SK-N-SH (cell line): ENCODE results near the gene ZNF664. TPM values are rescaled to one million over a fixed set of nuclear protein-coding genes. Genes with fewer than 3 reads are reported as not detected.

Source experiments
- CTCF ChIA-PET: fragments of 300-600, 350-600 bp; formaldehyde crosslinking; extraction: SDS; loops from one replicate; lab custom pipeline; 2021; lab: Yijun Ruan, JAX
- POLR2A ChIA-PET: fragments of 350-600 bp; sonication (Branson Sonifier 250); formaldehyde crosslinking; extraction: SDS; loops from one replicate; lab custom pipeline; 2020; ENCODE audit warnings: antibody characterized with exemption, inconsistent platforms; lab: Yijun Ruan, JAX
- DNase-seq: peaks from one replicate; pipeline ENCODE4 v3.0.0; 2012
- H2AFZ ChIP-seq: fragments of 200-600 bp; sonication (generic); 2 replicates; pipeline ENCODE4 v1.8.1; 2016; ENCODE audit warnings: antibody characterized with exemption, mild to moderate bottlenecking, low read depth
- H3F3A ChIP-seq: fragments of 200-600 bp; sonication (generic); replicated peaks from 2 replicates; pipeline ENCODE3; 2016; ENCODE audit warnings: antibody characterized with exemption, mild to moderate bottlenecking; ENCODE audit not compliant: insufficient read depth
- H3K27ac ChIP-seq, 2 experiments: fragments of 200-500 bp in 1 of 2; fragments of 200-600 bp in 1 of 2; sonication (Bioruptor generic) in 1 of 2; sonication (generic), shearing (Covaris generic) in 1 of 2; 2 replicates each; pipeline versions ENCODE4 v1.5.1 to v1.6.1; 2014 to 2016; ENCODE audit warnings: low read depth in 2 of 2, inconsistent platforms in 1 of 2, low read length in 1 of 2, mild to moderate bottlenecking in 1 of 2, mixed read lengths in 1 of 2
- H3K27me3 ChIP-seq: fragments of 200-600 bp; sonication (generic), shearing (Covaris generic); 2 replicates; pipeline ENCODE4 v1.6.1; 2016; ENCODE audit warnings: mixed run types; ENCODE audit not compliant: insufficient read depth
- H3K36me3 ChIP-seq, 2 experiments: fragments of 200-500 bp in 1 of 2; fragments of 200-600 bp in 1 of 2; sonication (Bioruptor generic) in 1 of 2; sonication (generic) in 1 of 2; replicated peaks in 1 of 2; 2 replicates each; pipeline versions ENCODE3 to v1.5.1; 2014 to 2016; ENCODE audit warnings: low read length in 1 of 2, mild to moderate bottlenecking in 1 of 2; ENCODE audit not compliant: insufficient read depth in 2 of 2, control insufficient read depth in 1 of 2
- H3K4me1 ChIP-seq, 2 experiments: fragments of 200-500 bp in 1 of 2; fragments of 200-600 bp in 1 of 2; sonication (Bioruptor generic) in 1 of 2; sonication (generic), shearing (Covaris generic) in 1 of 2; 2 replicates each; pipeline versions ENCODE4 v1.5.1 to v1.6.1; 2014 to 2016; ENCODE audit warnings: low read depth in 1 of 2, low read length in 1 of 2, mixed run types in 1 of 2; ENCODE audit not compliant: insufficient read depth in 2 of 2, control insufficient read depth in 1 of 2
- H3K4me2 ChIP-seq: fragments of 200-600 bp; sonication (generic), shearing (Covaris generic); 2 replicates; pipeline ENCODE4 v1.6.1; 2017; ENCODE audit warnings: mixed run types
- H3K4me3 ChIP-seq, 2 experiments: fragments of 200-500 bp in 1 of 2; fragments of 200-600 bp in 1 of 2; sonication (Bioruptor generic) in 1 of 2; sonication (generic), shearing (Covaris generic) in 1 of 2; 2 replicates each; pipeline versions ENCODE4 v1.5.1 to v1.8.1; 2014 to 2016; ENCODE audit warnings: low read depth in 2 of 2, inconsistent platforms in 1 of 2, low read length in 1 of 2, mild to moderate bottlenecking in 1 of 2, mixed read lengths in 1 of 2, moderate library complexity in 1 of 2
- H3K79me2 ChIP-seq: fragments of 200-600 bp; sonication (generic); 2 replicates; pipeline ENCODE4 v1.8.1; 2017; ENCODE audit warnings: mild to moderate bottlenecking; ENCODE audit not compliant: insufficient read depth
- H3K9ac ChIP-seq: fragments of 200-600 bp; sonication (generic); 2 replicates; pipeline ENCODE4 v1.6.1; 2017; ENCODE audit warnings: mixed run types
- H3K9me2 ChIP-seq: fragments of 200-600 bp; sonication (generic); 2 replicates; pipeline ENCODE4 v1.6.1; 2017; ENCODE audit warnings: mixed run types
- H3K9me3 ChIP-seq: fragments of 200-600 bp; sonication (generic); 2 replicates; pipeline ENCODE4 v1.6.1; 2017; ENCODE audit warnings: mixed run types, mild to moderate bottlenecking, moderate library complexity
- H4K20me1 ChIP-seq: fragments of 200-600 bp; sonication (generic); 2 replicates; pipeline ENCODE4 v1.6.1; 2017; ENCODE audit warnings: mild to moderate bottlenecking, mixed run types; ENCODE audit not compliant: insufficient read depth
- EZH2phosphoT487 ChIP-seq: fragments of 200-600 bp; sonication (generic); IDR thresholded peaks from 2 replicates; pipeline ENCODE4 v1.6.1; 2017; ENCODE audit warnings: low read depth, mixed run types, mild to moderate bottlenecking, antibody characterized with exemption, moderate library complexity, borderline replicate concordance
- FOXJ3 ChIP-seq: sonication (generic); formaldehyde crosslinking; IDR thresholded peaks from 2 replicates; pipeline ENCODE4 v1.5.1; 2020; ENCODE audit warnings: mild to moderate bottlenecking, missing genetic modification reagents
- FOXM1 ChIP-seq: IDR thresholded peaks from 2 replicates; pipeline ENCODE4 v1.4.0; 2012; ENCODE audit warnings: low read depth, mild to moderate bottlenecking
- GABPA ChIP-seq: IDR thresholded peaks from 2 replicates; pipeline ENCODE4 v1.4.0; 2012; ENCODE audit warnings: low read depth, mild to moderate bottlenecking
- GATA2 ChIP-seq: sonication (generic); formaldehyde crosslinking; IDR thresholded peaks from 2 replicates; pipeline ENCODE4 v1.5.0; 2020; ENCODE audit warnings: mild to moderate bottlenecking, missing genetic modification reagents
- MEF2A ChIP-seq: IDR thresholded peaks from 2 replicates; pipeline ENCODE4 v1.4.0; 2012; ENCODE audit warnings: low read depth, borderline replicate concordance
- MXI1 ChIP-seq: IDR thresholded peaks from 2 replicates; pipeline ENCODE4 v1.6.1; 2012; ENCODE audit warnings: mild to moderate bottlenecking, low read depth, low read length, improper control_type of control experiment
- NFIC ChIP-seq: IDR thresholded peaks from 2 replicates; pipeline ENCODE4 v1.4.0; 2012; ENCODE audit warnings: borderline replicate concordance
- POLR2AphosphoS5 ChIP-seq: IDR thresholded peaks from 2 replicates; pipeline ENCODE4 v1.6.1; 2012; ENCODE audit warnings: low read depth, low read length
- RAD21 ChIP-seq: IDR thresholded peaks from 2 replicates; pipeline ENCODE4 v1.6.1; 2012; ENCODE audit warnings: mild to moderate bottlenecking, low read length
- RXRA ChIP-seq: IDR thresholded peaks from 2 replicates; pipeline ENCODE4 v1.4.0; 2012; ENCODE audit warnings: low read depth, mild to moderate bottlenecking, borderline replicate concordance
- SIN3A ChIP-seq: IDR thresholded peaks from 2 replicates; pipeline ENCODE4 v1.6.1; 2012; ENCODE audit warnings: low read depth, mild to moderate bottlenecking, low read length, moderate library complexity, borderline replicate concordance
- SMC3 ChIP-seq: IDR thresholded peaks from 2 replicates; pipeline ENCODE4 v1.6.1; 2012; ENCODE audit warnings: low read depth, low read length, improper control_type of control experiment
- TAF1 ChIP-seq: IDR thresholded peaks from 2 replicates; pipeline ENCODE4 v1.6.1; 2012; ENCODE audit warnings: low read depth, mild to moderate bottlenecking, low read length, moderate library complexity, borderline replicate concordance
- YY1 ChIP-seq: IDR thresholded peaks from 2 replicates; pipeline ENCODE4 v1.4.0; 2012; ENCODE audit warnings: low read depth, mild to moderate bottlenecking
- WGBS: methylation state at CpG from one replicate; pipeline ENCODE4 v1.1.6; 2017; ENCODE audit warnings: low lambda C conversion rate; 5-methylcytosine and 5-hydroxymethylcytosine counted together
- polyA plus RNA-seq, 3 experiments: library from polyadenylated mRNA; depleted of rRNA; stranded (reverse); fragments of >200 nt; gene quantifications; 2 replicates each; pipeline ENCODE4 v1.2.3, GENCODE V29; 2012
- TF ChIP-seq, protein P1 (sequence below): IDR thresholded peaks from 2 replicates; pipeline ENCODE4 v1.4.0; 2012; ENCODE audit warnings: low read depth
- TF ChIP-seq, protein P2 (sequence below): IDR thresholded peaks from 2 replicates; pipeline ENCODE4 v1.4.0; 2012; ENCODE audit warnings: low read depth, borderline replicate concordance
- TF ChIP-seq, protein P3 (sequence below): fragments of 200-600 bp; sonication (generic); IDR thresholded peaks from 2 replicates; pipeline ENCODE4 v1.6.1; 2017; ENCODE audit warnings: antibody characterized with exemption, mild to moderate bottlenecking, moderate library complexity
- TF ChIP-seq, protein P4 (sequence below): fragments of 150-350 bp; IDR thresholded peaks from 2 replicates; pipeline ENCODE4 v1.6.1; 2017; ENCODE audit warnings: antibody characterized with exemption, low read length, low read depth, borderline replicate concordance

ZNF664 gene
- polyA plus RNA-seq, 1 of the 3 experiments (the other 2 are of a cell fraction): 34.9 TPM

DNA sequence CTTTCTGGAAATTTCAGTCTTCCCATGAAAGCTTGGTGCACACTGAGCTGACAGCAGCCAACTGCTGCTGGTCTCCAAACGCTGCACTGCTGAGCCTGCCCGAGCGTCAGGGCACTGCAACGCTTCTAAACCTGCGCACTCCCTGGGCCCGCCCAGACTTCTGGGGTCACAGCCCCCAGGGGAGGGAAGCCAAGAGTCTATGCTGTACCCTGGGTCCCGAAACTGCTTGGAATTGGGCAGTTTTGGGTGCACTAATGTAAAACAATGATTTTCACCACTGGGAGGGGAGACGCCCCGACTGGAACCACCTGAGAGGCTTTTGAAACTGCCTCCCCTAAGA, 32.4 kb upstream of the ZNF664 start:
- no peaks in the 10 kb centered on the region for H3K9me2 ChIP-seq
- H3K9ac ChIP-seq: no peak overlapping the region
- CTCF ChIA-PET: interaction anchor here (0.6 kb wide), 1 partner anchor 44 kb away, joined by 3 read pairs; no protein-coding TSS in a partner anchor
- TF ChIP-seq FOXJ3 (CRISPR knock-in tag) (no peak), MXI1 (no peak), SIN3A (no peak), EZH2phosphoT487 (no peak), GABPA (no peak), FOXM1 (no peak), TAF1 (no peak), YY1 (no peak)
- TF ChIP-seq, protein P1, sequence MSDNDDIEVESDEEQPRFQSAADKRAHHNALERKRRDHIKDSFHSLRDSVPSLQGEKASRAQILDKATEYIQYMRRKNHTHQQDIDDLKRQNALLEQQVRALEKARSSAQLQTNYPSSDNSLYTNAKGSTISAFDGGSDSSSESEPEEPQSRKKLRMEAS: no peak
- TF ChIP-seq, all 33 proteins: peak for 0
- Histone ChIP-seq H3K36me3 (peaks cover 16 to 70% of the 10 kb centered on the region in 2 experiments), H3F3A (no peaks in the 10 kb centered on the region), H3K79me2 (no peaks in the 10 kb centered on the region; the same call in 1 of the 2 replicates), H3K9me3 (no peaks in the 10 kb centered on the region), H2AFZ (no peak overlapping the region), H3K27me3 (no peaks in the 10 kb centered on the region), H3K4me3 (no peak overlapping the region), H3K27ac (no peak overlapping the region), H3K4me1 (no peaks in the 10 kb centered on the region; a peak in 1 of 4 replicates), H4K20me1 (no peaks in the 10 kb centered on the region), H3K4me2 (no peak overlapping the region)
- POLR2A ChIA-PET: no interaction called here
- DNase-seq: no peak
- 97% methylated on average over 9 of the region's 9 CpGs for WGBS

DNA sequence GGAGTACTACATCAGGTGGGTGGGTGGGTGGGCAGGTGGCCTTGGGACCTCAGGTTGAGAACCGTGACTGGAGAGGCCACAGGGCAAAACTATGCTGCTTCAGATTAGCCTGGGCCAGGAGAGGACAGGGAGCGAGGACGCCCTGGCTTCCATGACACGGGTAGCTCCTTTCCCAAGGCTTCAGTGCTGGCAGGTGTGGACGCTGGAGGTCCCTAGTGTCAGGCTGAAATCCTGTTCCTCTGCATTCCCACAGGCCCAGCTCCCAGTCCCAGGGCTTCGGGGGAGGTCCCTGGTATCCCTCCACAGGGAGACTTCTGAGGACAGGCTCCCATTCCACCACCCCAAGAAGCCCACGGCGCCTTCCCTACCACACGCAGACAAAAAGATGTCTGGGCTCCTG, 32.0 kb upstream of the ZNF664 start:
- no peaks in the 10 kb centered on the region for H3K27me3 ChIP-seq
- no peaks in the 10 kb centered on the region for H4K20me1 ChIP-seq
- TF ChIP-seq RXRA (no peak), POLR2AphosphoS5 (no peak), MEF2A (no peak), NFIC (no peak), SMC3 (no peak), GATA2 (CRISPR knock-in tag) (no peak), RAD21 (no peak), EZH2phosphoT487 (no peak)
- TF ChIP-seq, protein P2, sequence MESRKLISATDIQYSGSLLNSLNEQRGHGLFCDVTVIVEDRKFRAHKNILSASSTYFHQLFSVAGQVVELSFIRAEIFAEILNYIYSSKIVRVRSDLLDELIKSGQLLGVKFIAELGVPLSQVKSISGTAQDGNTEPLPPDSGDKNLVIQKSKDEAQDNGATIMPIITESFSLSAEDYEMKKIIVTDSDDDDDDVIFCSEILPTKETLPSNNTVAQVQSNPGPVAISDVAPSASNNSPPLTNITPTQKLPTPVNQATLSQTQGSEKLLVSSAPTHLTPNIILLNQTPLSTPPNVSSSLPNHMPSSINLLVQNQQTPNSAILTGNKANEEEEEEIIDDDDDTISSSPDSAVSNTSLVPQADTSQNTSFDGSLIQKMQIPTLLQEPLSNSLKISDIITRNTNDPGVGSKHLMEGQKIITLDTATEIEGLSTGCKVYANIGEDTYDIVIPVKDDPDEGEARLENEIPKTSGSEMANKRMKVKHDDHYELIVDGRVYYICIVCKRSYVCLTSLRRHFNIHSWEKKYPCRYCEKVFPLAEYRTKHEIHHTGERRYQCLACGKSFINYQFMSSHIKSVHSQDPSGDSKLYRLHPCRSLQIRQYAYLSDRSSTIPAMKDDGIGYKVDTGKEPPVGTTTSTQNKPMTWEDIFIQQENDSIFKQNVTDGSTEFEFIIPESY: no peak
- TF ChIP-seq, protein P1: no peak
- TF ChIP-seq, protein P3, sequence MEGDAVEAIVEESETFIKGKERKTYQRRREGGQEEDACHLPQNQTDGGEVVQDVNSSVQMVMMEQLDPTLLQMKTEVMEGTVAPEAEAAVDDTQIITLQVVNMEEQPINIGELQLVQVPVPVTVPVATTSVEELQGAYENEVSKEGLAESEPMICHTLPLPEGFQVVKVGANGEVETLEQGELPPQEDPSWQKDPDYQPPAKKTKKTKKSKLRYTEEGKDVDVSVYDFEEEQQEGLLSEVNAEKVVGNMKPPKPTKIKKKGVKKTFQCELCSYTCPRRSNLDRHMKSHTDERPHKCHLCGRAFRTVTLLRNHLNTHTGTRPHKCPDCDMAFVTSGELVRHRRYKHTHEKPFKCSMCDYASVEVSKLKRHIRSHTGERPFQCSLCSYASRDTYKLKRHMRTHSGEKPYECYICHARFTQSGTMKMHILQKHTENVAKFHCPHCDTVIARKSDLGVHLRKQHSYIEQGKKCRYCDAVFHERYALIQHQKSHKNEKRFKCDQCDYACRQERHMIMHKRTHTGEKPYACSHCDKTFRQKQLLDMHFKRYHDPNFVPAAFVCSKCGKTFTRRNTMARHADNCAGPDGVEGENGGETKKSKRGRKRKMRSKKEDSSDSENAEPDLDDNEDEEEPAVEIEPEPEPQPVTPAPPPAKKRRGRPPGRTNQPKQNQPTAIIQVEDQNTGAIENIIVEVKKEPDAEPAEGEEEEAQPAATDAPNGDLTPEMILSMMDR: no peak
- TF ChIP-seq, protein P4, sequence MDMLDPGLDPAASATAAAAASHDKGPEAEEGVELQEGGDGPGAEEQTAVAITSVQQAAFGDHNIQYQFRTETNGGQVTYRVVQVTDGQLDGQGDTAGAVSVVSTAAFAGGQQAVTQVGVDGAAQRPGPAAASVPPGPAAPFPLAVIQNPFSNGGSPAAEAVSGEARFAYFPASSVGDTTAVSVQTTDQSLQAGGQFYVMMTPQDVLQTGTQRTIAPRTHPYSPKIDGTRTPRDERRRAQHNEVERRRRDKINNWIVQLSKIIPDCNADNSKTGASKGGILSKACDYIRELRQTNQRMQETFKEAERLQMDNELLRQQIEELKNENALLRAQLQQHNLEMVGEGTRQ: no peak
- H3K9me2 ChIP-seq: no peaks in the 10 kb centered on the region
- no peaks in the 10 kb centered on the region for H3F3A ChIP-seq
- no peak overlapping the region for H3K9ac ChIP-seq
- H3K27ac ChIP-seq: no peak overlapping the region
- WGBS: 98% methylated on average over 9 of the region's 9 CpGs
- H3K4me3 ChIP-seq: no peak overlapping the region
- no peaks in the 10 kb centered on the region for H3K9me3 ChIP-seq
- H2AFZ ChIP-seq: no peak overlapping the region
- no peak for DNase-seq
- H3K4me2 ChIP-seq: no peak overlapping the region
- H3K36me3 ChIP-seq: peaks cover 16 to 70% of the 10 kb centered on the region in 2 experiments
- H3K4me1 ChIP-seq: no peaks in the 10 kb centered on the region; a peak in 1 of 4 replicates
- CTCF ChIA-PET: interaction anchor here (0.6 to 1.5 kb wide), 2 partner anchors 43 to 44 kb away, joined by 3 read pairs; no protein-coding TSS in a partner anchor
- POLR2A ChIA-PET: no interaction called here
- no peaks in the 10 kb centered on the region; the same call in 1 of the 2 replicates for H3K79me2 ChIP-seq
